ENCODE data around the gene B3GALT4.
"Not testable (repeated sequence)": the region's sequence is repeated elsewhere in the genome, so short reads cannot be mapped to it uniquely, and the experiment has no call there.

Gene B3GALT4

DNA sequence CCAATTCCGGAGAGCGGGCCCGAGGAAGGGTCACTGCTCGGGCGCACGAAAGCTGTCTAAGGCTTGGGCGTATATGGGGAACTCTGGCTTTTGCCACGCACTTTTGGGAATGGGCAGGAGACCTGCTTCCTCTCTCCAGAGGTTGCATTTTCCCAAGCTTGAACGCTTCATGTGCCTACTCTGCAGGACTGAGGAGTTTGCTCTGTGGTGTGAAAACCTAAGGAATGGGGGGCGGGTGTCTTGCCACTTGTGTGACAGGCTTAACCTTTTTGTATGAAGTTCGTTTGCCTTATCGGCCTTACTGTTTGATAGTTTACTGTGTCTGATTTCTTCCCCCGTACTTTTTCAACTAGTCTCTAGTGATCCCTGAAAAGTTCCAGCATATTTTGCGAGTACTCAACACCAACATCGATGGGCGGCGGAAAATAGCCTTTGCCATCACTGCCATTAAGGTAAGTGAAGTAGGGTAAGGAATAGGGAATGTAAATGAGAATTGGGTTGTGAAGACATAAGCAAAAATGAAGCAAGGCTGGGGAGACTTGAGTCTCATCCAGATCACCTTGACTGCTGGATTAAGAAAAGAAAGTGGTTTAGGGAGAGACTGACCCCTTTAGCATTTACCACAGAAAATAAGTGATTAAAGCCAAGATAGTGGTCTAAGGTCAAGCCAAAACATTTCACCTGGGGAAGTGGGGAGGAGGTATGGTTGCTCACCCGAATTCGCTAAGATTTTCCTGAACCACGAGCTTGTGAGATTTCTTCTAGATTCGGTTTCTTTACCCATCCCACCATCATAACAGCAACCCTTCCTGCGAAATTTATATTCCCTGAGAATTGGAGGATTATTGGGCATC, 4.4 kb upstream of the B3GALT4 start:
- DNase-seq, result no peak

GRCh38 chr6:33273129-33273923, 3.6 kb upstream of the B3GALT4 start:
- no peak for DNase-seq

- no peak for DNase-seq
Observed at GRCh38 chr6:33273924-33274902, 2.7 kb upstream of the B3GALT4 start.

- DNase-seq, result not testable (repeated sequence)
Observed at GRCh38 chr6:33275795-33276580, 935 bp upstream of the B3GALT4 start.

DNA sequence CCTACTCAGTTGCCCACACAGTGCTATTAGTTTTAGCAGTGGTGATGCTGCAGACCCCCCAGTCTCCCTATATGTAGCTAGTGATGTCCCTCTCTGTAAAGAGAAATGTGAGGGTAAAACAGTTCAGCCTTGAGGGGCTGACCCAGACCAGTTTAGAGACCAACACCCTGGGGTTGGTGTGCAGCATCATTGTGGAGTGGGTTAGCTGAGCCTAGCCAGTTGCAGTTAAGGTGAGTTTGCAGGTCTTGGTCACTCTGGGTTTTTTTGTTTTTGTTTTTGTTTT, 401 bp upstream of the B3GALT4 start:
- DNase-seq, result no peak

- peak; percentile 30 for DNase-seq
Observed at GRCh38 chr6:33277663-33278391, 904 bp downstream of the B3GALT4 start.

DNA sequence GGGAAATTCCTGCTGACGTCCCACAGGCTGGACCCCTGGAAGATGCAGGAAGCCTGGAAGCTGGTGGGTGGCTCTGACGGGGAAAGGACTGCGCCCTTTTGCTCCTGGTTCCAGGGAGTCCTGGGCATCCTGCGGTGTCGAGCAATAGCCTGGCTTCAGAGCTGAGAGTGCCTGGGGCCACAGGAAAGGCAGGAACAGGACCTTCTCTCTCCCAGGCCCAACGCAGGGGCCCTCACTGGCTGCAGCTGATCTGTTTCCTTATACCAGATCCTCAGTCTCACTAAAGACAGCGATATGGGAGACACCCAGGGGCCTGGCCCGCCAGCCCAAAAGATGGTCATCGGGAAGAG, 1.4 kb downstream of the B3GALT4 start:
- DNase-seq, result no peak

DNA sequence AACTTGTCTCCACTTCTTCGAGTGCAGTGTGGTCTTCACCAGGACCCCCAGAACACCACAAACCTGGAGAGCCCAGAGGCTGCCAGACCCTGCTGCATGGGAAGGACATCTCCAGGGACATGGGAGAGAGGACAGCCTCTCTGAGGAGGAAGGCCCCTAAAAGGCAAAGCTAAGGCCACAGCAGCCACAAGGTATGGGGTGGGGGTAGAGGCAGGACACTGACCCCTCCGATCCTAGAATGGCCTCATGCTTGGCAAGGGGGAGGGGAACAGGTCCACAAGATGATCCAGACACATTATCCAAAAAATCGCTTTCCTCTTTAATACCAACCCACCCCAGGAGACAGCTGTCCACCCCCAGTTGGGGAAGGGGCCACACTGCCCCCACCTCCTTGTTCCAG, 1.9 kb downstream of the B3GALT4 start:
- no peak for DNase-seq

GRCh38 chr6:33279257-33279695, 2.4 kb downstream of the B3GALT4 start:
- no peak for DNase-seq

GRCh38 chr6:33279971-33280511, 3.1 kb downstream of the B3GALT4 start:
- DNase-seq, result no peak

DNA sequence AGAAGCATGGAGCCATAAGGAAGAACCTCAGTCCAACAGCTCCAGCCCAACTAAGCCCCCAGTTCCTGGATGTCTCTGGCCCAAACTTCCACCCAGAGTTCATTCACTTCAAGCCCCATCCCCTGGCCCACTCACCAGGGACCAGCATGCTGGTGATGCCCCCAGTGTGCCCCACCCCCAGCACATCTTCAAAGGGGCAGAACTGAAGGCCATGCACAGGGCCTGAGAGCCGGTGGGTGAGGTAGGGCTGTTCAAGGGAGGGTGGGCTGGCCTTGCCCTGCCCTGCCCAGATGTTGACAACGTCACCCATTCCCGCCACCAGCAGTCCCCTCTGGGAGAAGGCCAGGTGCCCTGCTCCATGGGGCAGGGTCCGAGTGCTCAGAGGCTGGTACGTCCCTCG, 3.6 kb downstream of the B3GALT4 start:
- DNase-seq, result no peak

GRCh38 chr6:33285214-33285613, 8.3 kb downstream of the B3GALT4 start:
- DNase-seq, result not testable (repeated sequence)

DNA sequence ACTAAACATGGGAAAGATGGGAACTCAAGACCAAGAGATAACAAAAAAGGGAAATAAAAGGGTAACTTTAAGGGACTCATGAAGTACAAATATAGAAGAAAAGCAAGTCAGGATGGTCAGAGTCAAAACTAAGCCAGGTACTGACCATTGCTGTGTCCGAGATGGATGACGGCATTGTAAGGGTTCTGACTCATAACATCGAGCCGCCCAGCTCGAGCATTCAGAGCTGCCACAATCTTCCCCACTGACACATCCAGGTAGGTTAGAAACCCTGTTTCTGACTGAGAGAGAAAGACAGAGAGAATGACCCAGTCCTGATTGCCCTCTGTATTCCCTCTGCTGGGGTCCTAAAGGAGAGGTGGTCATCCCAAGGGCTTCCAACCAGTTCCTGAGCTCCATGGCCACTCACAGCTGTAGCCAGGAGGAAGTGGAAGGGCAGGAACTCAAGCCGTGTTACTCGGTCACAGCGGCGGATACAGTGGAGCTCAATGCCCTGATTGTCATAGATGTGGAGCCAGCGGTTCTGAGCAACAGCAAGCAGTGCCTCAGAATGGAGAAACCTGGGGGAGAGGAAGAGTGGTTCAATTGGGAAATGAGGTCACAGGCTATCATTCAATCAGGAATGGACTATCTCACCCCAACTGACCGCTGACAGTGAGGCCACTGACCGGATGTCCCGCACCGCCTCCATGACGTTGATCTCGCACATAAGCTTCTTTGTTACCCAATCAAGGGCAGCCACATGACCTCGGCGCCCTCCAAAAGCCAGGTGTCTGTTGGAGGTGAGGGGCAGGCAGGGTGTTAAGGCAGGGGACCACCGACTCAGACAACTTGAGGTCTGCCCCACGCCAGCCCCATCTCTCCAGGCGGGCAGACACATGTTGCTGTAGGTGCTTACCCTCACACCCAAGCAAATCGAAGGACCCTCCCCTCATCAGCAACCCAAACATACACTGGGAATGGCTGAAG, 10.3 kb downstream of the B3GALT4 start:
- no peak for DNase-seq

DNA sequence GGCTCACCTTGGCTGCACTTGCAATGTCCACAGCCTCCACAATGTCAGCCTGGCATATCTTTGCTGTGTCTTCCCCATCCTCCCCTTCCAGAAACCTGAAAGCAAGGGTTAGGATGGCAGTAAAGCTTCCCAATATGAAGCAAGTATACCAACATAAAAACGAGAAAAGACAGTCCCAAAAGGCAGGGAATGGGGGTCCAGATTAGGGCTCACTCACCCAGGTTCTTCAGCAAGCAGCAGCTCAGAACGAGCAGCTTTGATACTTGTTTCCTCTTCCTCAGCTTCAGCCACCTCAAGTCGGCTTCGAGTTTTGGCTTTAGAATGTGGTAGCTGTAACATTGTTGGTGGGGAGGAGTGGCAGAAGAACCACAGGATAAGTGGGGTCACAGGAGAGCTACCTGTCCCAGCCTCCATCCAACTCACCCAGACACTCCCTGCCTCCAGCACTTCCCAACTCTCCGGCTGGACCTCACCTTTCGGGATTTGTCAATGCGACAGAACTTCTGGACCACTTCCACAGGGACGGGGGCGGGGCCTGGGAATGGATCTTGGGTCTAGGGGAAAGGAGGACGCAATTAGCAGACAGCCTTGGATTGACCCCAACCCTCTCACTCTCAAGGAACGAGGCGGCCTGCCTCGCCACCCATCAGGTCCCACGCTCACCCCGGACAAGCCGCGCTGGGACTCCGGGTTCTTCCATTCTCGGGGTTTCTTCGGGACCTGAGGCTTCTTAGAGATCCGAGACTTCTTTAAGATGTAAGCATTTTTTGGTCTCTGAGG, 11.4 kb downstream of the B3GALT4 start:
- DNase-seq, result no peak

DNA sequence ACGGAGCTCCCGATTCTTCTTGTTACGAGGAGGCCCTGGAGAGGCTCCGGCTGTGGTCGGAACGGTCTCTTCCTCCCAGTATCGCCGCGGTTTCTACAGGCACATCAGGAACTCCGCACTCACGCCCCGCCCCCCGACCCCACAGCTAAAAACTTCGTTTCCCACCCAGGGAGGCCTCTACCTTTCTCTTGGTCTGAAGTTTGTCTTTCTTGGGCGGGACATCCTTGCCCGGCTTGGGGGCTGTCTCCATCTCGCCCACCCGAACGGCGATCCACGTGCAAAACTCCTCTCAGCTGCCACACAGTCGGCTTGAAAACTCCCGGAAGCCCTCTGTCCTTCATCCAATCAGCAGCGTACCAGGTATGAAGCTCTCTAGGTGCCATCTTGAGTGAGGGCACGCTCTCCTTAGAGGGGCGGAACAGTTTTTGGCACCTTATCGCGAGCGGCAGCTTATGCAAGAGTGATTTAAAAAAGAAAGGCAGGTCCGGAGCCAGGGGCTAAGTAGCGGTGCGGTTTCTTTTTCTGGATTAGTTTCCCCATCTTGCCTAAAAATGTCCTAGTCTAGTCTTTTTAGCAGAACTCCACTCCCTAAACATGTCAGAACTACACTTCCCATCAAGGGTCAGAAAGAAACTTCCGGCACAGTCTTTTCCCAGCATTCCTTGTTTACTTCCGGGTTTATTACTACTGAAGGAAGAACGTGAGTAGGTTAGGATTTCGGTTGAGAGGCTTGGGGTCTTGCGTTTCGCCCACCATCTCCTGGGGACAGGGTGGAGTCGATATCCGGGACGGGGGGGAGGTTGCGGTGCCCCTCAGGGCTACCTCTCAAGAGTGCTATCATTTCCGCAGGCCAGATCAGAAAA, 12.2 kb downstream of the B3GALT4 start, which contains the start of the genes PFDN6 and WDR46:
Gene PFDN6, plus strand, starts transcription at position 681 of the 863 bp plus-strand sequence. CDS start 256 bp downstream, outside the sequence.
Gene WDR46, minus strand, starts transcription at position 319 of the 863 bp plus-strand sequence. Its CDS starts 69 bp downstream, at position 250.
- peak; percentile 87 for DNase-seq

GRCh38 chr6:33289784-33290315, 12.9 kb downstream of the B3GALT4 start:
- DNase-seq, result no peak

GRCh38 chr6:33290459-33290858, 13.5 kb downstream of the B3GALT4 start:
- DNase-seq, result no peak
